Mammary epithelial cell (primary cell): ENCODE measurements around the gene ASB6.

Experiments
- CTCF ChIP-seq, 2 donors: IDR thresholded peaks in 1 of 2; conservative IDR thresholded peaks in 1 of 2; 2 replicates each; pipeline ENCODE4 v1.5.1; 2011 to 2012; ENCODE audit warnings: inconsistent platforms in 2 of 2, low read length in 2 of 2, mild to moderate bottlenecking in 2 of 2, control low read depth in 1 of 2, low read depth in 1 of 2; ENCODE audit not compliant: insufficient read depth in 1 of 2; ENCODE audit errors: extremely low read depth in 1 of 2
- EZH2 ChIP-seq: IDR thresholded peaks from 2 replicates; pipeline ENCODE4 v1.6.1; 2012; ENCODE audit warnings: low read length, inconsistent platforms, borderline replicate concordance

GRCh38 chr9:129671065-129671464 is 29.1 kb upstream of the ASB6 start:
- TF ChIP-seq CTCF (conservative IDR thresholded peaks at IDR 0.05 in 1 of 2, IDR thresholded peaks at IDR 0.05 in 1 of 2; ENCODE audit: extremely low read depth in 1 of 2, insufficient read depth in 1 of 2, low read depth in 1 of 2, low read length in 2 of 2), result no peak
- TF ChIP-seq EZH2, result no peak
